GM19397 (cell line): ENCODE results near the gene TAS2R19.

Source experiments
- ATAC-seq: cut with Tn5 transposase; IDR thresholded peaks from one replicate; pipeline ENCODE4 v1.9.1; 2021; ENCODE audit warnings: mild to moderate bottlenecking, moderate library complexity; ENCODE audit not compliant: unreplicated experiment

The TAS2R19 gene

GRCh38 chr12:10998204-10998603 is 24.2 kb downstream of the TAS2R19 start, which contains the start of gene TAS2R20:
Gene TAS2R20 (minus strand): TSS chr12:10998304. CDS start chr12:10997875, 429 bp downstream.
- ATAC-seq: no peak

GRCh38 chr12:10994307-10994706 is 28.1 kb downstream of the TAS2R19 start:
- ATAC-seq: no peak

GRCh38 chr12:10989107-10989506 is 33.3 kb downstream of the TAS2R19 start:
- no peak for ATAC-seq

GRCh38 chr12:10986812-10987211 is 35.6 kb downstream of the TAS2R19 start, which contains the start of gene TAS2R50:
Gene TAS2R50 (minus strand): TSS chr12:10986912. CDS start chr12:10986860, 52 bp downstream.
- no peak for ATAC-seq

GRCh38 chr12:10982244-10982643 is 40.2 kb downstream of the TAS2R19 start:
- ATAC-seq: no peak

GRCh38 chr12:10974965-10975364 is 47.5 kb downstream of the TAS2R19 start:
- ATAC-seq: no peak
